ENCODE results near the gene GRIN2C. TPM values are rescaled to one million over a fixed set of nuclear protein-coding genes. Genes with fewer than 3 reads are reported as not detected.

The GRIN2C gene
- not detected for polyA plus RNA-seq (2012; ENCODE audit: insufficient read length, low read depth)

DNA sequence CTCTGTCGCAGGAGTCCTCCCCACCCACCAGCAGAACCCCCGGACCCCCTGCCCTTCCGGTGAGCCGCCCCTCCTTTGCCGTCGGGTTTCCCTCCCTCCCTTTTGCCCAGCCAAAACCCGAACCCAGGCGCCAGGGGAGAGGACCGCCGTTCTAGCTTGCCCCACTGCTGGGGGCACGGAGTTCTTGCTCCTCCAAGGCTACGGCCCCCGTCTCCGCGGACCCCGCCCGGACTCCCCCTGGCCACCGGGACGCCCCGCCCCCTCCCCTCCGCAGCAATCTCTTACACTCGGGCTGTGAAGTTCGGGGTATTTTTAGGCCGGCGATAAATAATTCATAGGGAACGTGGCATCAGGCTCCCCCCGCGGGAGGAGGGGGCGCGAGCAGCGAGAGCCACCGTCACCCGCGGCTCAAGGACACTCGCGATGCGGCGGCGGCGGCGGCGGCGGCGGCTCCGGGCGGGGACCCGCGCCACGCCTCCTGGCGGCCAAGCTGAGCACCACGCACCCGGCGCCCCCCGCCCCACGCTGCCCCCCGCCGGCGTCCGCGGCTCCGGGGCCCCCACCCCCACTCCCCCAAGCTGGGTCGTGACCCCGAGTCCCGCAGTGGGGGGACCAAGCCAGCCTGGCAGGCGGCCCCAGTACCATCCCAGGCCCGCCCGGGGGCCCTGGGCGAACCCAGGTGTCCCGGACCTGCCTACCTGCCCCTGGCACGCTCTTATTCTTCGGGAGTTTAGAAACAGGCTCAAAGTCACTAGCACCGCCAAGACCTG, at the start of gene GRIN2C:
TSS of gene GRIN2C (minus strand) at position 427 of the 770 bp plus-strand sequence. CDS start 4,793 bp downstream, outside the sequence.
- TF ChIP-seq, protein P1, sequence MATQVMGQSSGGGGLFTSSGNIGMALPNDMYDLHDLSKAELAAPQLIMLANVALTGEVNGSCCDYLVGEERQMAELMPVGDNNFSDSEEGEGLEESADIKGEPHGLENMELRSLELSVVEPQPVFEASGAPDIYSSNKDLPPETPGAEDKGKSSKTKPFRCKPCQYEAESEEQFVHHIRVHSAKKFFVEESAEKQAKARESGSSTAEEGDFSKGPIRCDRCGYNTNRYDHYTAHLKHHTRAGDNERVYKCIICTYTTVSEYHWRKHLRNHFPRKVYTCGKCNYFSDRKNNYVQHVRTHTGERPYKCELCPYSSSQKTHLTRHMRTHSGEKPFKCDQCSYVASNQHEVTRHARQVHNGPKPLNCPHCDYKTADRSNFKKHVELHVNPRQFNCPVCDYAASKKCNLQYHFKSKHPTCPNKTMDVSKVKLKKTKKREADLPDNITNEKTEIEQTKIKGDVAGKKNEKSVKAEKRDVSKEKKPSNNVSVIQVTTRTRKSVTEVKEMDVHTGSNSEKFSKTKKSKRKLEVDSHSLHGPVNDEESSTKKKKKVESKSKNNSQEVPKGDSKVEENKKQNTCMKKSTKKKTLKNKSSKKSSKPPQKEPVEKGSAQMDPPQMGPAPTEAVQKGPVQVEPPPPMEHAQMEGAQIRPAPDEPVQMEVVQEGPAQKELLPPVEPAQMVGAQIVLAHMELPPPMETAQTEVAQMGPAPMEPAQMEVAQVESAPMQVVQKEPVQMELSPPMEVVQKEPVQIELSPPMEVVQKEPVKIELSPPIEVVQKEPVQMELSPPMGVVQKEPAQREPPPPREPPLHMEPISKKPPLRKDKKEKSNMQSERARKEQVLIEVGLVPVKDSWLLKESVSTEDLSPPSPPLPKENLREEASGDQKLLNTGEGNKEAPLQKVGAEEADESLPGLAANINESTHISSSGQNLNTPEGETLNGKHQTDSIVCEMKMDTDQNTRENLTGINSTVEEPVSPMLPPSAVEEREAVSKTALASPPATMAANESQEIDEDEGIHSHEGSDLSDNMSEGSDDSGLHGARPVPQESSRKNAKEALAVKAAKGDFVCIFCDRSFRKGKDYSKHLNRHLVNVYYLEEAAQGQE (IDR thresholded peaks at IDR 0.05; ENCODE audit: insufficient read depth in 1 of 2, low read depth in 2 of 2, low read length in 2 of 2) = no peak
- no peak for TF ChIP-seq POLR2AphosphoS5 (IDR thresholded peaks at IDR 0.05; ENCODE audit: low read depth, low read length)
- no peak for TF ChIP-seq FOXP2 (optimal IDR thresholded peaks at IDR 0.05; ENCODE audit: borderline replicate concordance, extremely low read depth, extremely low read length, insufficient read depth)
- TF ChIP-seq TAF1 (IDR thresholded peaks at IDR 0.05; ENCODE audit: borderline replicate concordance, insufficient read depth, low read length) = no peak
- TF ChIP-seq SIN3A (IDR thresholded peaks at IDR 0.05; ENCODE audit: borderline replicate concordance, insufficient read depth, low read length) = no peak

DNA sequence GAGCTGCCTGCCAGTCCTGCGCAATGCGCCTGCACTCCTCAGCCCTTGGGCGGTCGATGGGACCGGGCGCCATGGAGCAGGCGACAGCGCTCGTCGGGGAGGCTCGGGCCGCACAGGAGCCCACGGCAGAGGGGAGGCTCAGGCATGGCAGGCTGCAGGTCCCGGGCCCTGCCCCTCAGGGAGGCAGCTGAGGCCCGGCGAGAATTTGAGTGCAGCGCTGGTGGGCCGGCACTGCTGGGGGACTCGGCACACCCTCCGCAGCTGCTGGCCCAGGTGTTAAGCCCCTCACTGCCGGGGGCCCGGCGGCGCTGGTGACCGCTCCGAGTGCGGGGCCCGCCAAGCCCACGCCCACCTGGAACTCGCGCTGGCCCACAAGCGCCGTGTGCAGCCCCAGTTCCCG, 47.3 kb upstream of the GRIN2C start:
- TF ChIP-seq, protein P1 (IDR thresholded peaks at IDR 0.05; ENCODE audit: insufficient read depth in 1 of 2, low read depth in 2 of 2, low read length in 2 of 2) = no peak
- TF ChIP-seq SIN3A (IDR thresholded peaks at IDR 0.05; ENCODE audit: borderline replicate concordance, insufficient read depth, low read length) (no peak), TAF1 (IDR thresholded peaks at IDR 0.05; ENCODE audit: borderline replicate concordance, insufficient read depth, low read length) (no peak), FOXP2 (optimal IDR thresholded peaks at IDR 0.05; ENCODE audit: borderline replicate concordance, extremely low read depth, extremely low read length, insufficient read depth) (no peak), POLR2AphosphoS5 (IDR thresholded peaks at IDR 0.05; ENCODE audit: low read depth, low read length) (no peak)

DNA sequence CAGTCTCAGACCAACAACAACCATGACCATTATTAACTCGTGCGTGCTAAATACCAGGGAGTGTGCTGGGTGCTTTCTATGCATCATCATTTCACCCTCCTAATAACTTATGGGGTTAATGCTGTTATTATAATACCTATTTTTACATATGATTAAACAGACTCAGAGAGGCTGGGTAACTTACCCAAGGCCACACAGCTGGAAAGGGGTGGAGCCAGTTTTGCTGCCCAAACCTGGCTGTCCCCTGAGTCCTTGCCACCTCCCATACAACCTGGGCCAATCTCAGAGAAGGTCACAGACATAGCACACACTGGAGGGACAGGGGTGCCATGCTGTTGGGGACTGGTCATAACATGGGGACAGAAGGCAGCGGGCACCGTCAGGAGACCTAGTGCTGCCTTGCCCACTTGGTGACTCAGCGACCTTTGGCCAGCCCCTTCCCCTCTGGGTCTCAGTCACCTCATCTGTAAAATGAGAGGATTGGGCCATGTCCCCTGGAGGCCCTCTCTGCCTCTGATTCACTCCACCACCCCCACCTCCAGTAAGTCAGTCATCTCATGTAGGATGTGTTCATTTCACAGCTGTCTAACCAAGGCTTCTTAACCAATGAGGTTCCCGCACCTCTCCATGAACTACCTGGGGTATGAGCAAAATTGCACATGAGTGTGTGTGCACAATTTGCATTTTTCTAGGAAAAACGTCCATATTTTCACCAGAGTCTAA, 45.2 kb upstream of the GRIN2C start:
- TF ChIP-seq SIN3A (IDR thresholded peaks at IDR 0.05; ENCODE audit: borderline replicate concordance, insufficient read depth, low read length) (no peak), TAF1 (IDR thresholded peaks at IDR 0.05; ENCODE audit: borderline replicate concordance, insufficient read depth, low read length) (no peak), POLR2AphosphoS5 (IDR thresholded peaks at IDR 0.05; ENCODE audit: low read depth, low read length) (no peak), FOXP2 (optimal IDR thresholded peaks at IDR 0.05; ENCODE audit: borderline replicate concordance, extremely low read depth, extremely low read length, insufficient read depth) (no peak)
- TF ChIP-seq, protein P1 (IDR thresholded peaks at IDR 0.05; ENCODE audit: insufficient read depth in 1 of 2, low read depth in 2 of 2, low read length in 2 of 2) = no peak

DNA sequence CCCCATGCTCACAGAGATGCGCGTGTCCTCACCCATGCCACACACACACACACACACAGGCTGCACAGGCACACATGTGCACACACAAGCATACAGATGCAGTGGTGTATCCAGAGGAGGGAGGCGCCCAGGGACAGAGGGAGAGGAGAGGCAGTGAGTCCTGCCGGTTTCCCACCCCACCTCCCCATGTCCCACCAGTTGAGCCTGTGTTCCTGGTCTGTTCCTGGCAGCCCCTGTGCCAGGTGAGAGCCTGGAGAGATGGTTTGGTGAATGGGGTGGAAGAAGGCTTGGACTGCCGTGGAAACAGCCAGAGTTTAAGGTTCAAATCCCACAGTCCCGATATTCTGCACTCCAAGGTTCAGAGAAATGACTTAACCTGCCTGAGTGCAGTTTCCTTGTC, 44.0 kb upstream of the GRIN2C start:
- TF ChIP-seq, protein P1 (IDR thresholded peaks at IDR 0.05; ENCODE audit: insufficient read depth in 1 of 2, low read depth in 2 of 2, low read length in 2 of 2) = no peak
- TF ChIP-seq POLR2AphosphoS5 (IDR thresholded peaks at IDR 0.05; ENCODE audit: low read depth, low read length) = no peak
- TF ChIP-seq FOXP2 (optimal IDR thresholded peaks at IDR 0.05; ENCODE audit: borderline replicate concordance, extremely low read depth, extremely low read length, insufficient read depth) = no peak
- TF ChIP-seq TAF1 (IDR thresholded peaks at IDR 0.05; ENCODE audit: borderline replicate concordance, insufficient read depth, low read length) = no peak
- no peak for TF ChIP-seq SIN3A (IDR thresholded peaks at IDR 0.05; ENCODE audit: borderline replicate concordance, insufficient read depth, low read length)

All from PFSK-1 (cell line).